T-helper 1 cell treated with Interleukin-12 subunit alpha and Interleukin-12 subunit beta and Interleukin-4 antibody, amounts not matched to agents 30 ng/mL and 1 ng/mL, for 36 hours (primary cell): Measurements from ENCODE around the gene TRIM4. TPM values are rescaled to one million over a fixed set of nuclear protein-coding genes. Genes with fewer than 3 reads are reported as not detected.
"Not testable (repeated sequence)": the region's sequence is repeated elsewhere in the genome, so short reads cannot be mapped to it uniquely, and the experiment has no call there.

Source experiments
- intact Hi-C: fragments of 100-400 bp; cut with micrococcal nuclease; formaldehyde crosslinking; loops from one replicate; pipeline ENCODE4 v1.15.1; 2024
- total RNA-seq: library from RNA; stranded (reverse); gene quantifications from 2 replicates; pipeline ENCODE4 v1.2.3, GENCODE V29; 2022

The TRIM4 gene, protein sequence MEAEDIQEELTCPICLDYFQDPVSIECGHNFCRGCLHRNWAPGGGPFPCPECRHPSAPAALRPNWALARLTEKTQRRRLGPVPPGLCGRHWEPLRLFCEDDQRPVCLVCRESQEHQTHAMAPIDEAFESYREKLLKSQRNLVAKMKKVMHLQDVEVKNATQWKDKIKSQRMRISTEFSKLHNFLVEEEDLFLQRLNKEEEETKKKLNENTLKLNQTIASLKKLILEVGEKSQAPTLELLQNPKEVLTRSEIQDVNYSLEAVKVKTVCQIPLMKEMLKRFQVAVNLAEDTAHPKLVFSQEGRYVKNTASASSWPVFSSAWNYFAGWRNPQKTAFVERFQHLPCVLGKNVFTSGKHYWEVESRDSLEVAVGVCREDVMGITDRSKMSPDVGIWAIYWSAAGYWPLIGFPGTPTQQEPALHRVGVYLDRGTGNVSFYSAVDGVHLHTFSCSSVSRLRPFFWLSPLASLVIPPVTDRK
- 29.2 and 29.7 TPM in 2 replicates for total RNA-seq

DNA sequence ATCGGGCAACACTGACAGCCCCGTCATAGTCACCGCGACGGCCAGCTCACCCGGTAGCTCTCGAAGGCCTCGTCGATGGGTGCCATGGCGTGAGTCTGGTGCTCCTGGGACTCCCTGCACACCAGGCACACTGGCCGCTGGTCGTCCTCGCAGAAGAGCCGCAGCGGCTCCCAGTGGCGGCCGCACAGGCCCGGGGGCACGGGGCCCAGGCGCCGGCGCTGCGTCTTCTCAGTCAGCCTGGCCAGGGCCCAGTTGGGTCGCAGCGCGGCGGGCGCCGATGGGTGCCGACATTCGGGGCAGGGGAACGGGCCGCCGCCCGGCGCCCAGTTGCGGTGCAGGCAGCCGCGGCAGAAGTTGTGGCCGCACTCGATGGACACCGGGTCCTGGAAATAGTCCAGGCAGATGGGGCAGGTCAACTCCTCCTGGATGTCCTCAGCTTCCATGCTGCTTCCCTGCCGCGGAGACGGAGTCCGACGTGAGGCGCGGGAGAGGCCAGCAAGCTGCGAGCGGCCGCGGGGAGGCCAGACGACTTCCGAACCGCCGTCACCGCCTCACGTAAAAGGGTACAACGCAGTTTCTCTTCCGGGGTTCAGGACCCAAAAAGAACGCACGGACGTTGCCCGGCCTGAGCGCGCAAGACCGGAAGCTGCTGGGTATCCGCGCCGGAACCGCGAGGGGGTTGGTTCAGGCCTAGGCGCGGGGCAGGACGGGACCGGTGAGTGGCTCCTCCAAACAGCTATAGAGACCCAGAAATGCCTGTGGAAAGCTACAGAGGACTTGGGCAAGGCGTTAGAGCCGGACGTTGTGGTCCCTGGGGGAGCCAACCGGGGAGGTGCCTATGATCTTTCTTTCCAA is at the start of gene TRIM4:
Gene TRIM4 (minus strand): TSS at position 572 of the 855 bp plus-strand sequence. CDS start 129 bp downstream, at position 443.
- intact Hi-C loops, result loop anchor here (1.0 to 10.0 kb wide), 11 partner anchors 96 to 958 kb away; partner anchors contain the start of genes CNPY4, FAM200A, GIGYF1 and SRRT

DNA sequence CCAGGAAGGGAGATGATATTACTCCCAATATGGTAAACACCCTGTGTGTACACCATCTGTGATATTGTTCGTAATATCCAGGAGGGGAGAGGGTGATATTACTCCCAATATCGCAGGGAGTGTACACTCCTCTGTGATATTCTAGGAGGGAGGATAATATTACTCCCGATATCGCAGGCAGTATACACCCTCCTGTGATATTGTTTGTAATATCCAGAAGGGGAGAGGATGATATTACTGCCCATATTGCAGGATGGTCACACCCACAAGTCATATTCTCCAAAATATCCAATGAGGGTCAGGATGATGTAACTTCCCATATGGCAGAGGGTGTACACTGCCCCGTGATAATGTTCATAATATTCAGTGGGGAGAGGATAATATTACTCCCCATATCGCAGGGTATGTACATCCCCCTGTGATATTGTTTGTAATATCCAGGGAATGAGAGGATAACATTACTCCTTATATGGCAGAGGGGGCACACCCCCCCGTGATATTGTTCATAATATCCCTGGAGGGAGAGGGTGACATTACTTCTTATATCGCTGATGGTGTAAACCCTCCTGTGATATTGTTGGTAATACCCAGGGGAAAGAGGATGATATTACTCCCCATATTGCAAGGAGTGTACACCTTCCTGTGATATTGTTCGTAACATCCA is 39.4 kb upstream of the TRIM4 start:
- intact Hi-C loops, result no loop called here

DNA sequence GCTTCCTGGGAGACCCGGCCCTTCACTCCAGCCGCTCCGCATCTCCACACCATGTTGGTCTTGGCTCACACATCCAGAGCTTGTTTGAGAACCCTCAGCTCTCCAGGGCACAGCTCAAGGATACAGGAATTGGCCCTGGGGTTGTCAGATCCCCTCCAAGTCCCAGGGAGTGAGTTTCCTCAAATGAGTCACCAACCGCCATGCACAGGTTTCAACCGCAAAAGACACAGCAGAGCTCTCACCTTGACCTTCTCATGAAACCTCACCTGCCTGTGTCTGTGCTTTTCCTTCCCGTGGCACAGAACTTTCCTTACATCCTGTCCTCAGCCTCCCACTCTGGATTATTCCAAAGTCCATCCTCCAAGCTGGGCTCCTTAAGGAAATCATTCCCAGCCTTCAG is 35.9 kb upstream of the TRIM4 start:
- intact Hi-C loops, result no loop called here

DNA sequence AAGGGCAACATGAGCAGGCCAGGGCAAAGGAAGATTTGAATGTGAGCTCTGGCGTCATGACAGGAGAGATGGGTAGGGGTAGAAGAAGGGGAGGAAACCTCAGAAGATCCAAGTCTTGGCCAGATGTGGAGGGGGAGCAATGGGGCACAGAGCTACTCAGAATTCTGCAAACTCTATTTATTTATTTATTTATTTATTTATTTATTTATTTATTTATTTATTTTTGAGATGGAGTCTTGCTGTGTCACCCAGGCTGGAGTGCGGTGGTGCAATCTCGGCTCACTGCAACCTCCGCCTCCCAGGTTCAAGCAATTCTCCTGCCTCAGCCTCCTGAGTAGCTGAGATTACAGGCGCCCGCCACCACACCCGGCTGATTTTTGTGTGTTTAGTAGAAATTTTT is 35.3 kb upstream of the TRIM4 start:
- intact Hi-C loops, result not testable (repeated sequence)

DNA sequence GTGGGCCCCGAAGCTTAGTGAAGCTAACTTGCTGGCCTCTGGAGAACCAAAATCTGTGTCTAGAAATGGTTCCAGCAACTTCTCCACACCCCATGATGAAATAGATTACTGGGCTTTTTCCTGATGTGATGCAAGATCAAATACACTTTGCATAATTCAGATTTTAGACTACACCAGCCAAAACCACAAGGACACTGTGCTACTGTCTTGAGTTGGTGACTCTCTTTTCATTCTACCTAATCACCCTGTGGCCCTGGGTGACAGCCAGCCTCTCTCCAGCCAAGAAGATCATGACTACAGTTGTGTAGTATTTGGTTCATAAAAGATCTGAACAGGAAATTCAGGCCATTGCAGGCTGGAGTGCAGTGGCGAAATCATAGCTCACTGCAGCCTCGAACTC is 34.3 kb upstream of the TRIM4 start:
- intact Hi-C loops, result no loop called here

DNA sequence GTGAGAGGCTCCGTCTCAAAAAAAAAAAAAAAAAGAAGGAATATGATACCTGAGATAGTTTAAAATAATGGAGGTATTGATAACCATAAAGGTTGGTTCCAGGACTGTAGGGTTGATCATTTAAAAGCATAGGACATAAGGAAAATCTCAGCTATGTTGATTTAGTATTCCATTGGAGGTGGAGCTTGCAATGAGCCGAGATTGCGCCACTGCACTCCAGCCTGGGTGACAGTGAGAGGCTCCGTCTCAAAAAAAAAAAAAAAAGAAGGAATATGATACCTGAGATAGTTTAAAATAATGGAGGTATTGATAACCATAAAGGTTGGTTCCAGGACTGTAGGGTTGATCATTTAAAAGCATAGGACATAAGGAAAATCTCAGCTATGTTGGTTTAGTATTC is 33.3 kb upstream of the TRIM4 start:
- intact Hi-C loops, result not testable (repeated sequence)

DNA sequence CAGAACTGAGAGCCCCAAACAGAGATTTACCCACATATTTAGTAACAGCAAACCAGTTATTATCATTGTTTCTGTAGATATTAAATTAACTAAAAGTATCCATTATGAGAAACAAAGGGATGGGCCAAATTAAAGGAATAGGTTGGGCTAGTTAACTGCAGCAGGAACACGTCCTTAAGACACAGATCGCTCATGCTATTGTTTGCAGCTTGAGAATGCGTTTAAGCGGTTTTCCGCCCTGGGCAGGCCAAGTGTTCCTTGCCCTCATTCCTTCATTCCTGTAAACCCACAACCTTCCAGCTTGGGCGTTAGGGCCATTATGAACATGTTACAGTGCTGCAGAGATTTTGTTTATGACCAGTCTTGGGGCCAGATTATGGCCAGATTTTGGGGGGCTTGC is 31.5 kb upstream of the TRIM4 start:
- intact Hi-C loops, result not testable (repeated sequence)

DNA sequence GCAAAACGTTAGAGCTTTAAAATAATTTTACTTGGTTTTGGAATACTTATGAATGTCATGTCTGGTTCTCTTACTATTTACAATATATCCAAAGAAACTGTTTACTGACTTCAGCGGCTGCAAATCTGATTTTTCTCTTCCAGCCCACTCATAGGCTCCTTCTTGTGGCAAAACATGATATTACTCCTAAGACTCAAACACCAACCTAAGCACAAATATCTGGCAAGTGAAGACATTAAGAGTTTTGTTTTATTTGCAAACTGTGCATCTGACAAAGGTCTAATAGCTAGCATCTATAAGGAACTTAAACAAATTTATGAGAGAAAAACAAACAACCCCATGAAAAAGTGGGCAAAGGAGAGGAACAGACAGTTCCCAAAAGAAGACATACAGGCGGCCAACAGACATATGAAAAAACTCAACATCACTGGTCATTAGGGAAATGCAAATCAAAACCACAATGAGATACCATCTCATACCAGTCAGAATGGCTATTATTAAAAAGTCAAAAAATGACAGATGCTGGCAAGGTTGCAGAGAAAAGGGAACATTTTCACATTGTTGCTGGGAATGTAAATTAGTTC is 30.4 kb upstream of the TRIM4 start:
- intact Hi-C loops, result loop anchor here (1.0 kb wide), 1 partner anchor 36 kb away; no protein-coding TSS in a partner anchor

DNA sequence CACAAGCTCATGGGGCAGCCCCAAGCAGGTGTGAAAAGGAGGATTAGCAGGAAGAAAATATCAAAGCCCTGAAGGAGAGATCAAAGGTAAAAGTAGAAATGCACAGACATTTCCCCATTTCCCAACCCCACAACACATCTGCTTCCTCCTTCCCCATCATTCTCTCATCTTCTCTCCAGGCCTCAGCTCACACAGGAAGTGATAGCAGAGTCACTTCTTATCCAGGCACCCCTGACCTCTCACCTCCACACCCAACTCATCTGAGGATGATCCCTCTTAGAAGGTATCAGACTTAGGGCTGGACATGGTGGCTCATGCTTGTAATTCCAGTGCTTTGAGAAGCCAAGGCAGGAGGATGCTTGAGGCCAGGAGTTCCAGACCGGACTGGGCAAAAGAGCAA is 28.3 kb upstream of the TRIM4 start:
- intact Hi-C loops, result no loop called here

DNA sequence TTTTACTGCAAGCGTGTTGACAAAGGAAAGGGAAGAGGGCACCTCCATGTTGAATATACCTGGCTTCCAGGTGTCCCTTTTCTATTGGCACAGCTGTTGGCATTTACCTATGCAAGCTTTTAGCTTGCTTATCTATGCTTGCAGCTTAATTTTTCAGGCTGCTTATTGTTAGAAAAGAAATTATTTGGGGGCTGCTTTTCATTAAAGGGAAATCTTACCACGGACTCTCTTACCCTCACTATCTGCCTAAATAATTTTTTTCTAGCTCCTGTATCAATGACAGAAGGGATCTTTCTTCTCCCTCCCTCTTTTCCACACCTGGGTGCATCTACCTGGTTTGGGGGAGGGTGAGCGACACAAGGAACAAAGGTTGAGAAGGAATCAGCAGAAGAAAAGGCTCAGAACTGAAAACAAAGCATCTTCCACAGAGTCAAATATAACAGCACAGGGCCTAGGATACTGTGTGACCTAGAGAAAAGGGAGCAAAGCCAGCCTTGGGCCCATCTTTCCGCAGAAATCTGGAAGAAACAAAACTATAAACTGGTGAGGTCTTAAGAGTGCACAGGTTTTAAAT is 25.3 kb upstream of the TRIM4 start:
- intact Hi-C loops, result no loop called here

DNA sequence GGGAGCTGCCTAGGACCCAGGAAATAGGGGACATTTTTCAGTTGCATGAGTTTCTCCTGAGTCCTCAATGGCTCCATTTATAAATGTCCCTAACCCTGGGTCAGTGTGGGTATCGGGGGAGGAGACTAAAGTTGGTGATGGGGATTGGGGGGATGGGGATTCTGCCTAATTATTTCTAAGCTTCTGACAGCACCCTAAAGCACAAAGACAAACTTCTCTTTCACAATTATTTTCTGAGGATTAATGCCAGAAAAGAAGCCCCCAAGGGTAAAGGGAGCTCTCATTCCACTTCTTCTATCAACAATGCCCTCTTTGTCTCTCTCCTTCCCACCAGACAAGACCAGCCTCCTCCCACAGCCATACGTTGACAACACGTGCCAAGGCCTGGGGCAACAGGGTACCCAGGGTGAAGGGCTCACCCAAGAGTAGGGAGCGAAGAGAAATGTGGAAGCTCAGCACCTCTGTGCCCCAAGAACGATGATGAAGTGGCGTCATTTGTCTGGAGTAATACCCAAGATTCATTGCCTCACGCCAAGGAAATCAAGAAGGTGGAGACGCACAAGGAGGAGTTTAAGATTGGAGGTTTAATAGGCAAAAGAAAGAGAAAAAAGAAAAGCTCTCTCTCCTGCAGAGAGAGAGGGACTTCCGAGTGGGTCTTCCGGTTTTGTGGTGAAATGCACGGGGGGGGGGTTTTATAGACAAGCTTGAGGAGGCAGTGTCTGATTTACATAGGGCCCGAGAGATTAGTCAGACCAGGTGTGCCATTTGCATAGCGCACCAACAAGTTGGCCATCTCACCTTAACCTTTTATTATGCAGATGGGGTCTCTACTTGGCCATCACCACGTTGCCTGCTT is 24.5 kb upstream of the TRIM4 start:
- intact Hi-C loops, result no loop called here

DNA sequence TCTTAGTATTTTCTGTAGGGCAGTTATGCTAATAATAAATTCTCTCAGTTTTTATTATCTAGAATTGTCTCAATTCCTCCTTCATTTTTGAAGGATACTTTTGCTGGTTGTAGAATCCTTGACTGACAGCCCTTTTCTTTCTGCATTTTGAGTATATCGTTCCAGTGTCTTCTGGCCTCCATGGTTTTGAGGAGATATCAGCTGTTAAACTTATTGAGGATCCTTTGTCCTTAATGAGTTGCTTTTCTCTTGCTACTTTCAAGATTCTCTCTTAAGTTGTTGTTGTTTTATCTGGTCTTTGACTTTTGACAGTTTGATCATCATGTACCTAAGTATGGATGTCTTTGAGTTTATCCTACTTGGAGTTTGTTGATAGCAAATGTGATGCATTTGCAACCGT is 19.0 kb upstream of the TRIM4 start:
- intact Hi-C loops, result no loop called here

DNA sequence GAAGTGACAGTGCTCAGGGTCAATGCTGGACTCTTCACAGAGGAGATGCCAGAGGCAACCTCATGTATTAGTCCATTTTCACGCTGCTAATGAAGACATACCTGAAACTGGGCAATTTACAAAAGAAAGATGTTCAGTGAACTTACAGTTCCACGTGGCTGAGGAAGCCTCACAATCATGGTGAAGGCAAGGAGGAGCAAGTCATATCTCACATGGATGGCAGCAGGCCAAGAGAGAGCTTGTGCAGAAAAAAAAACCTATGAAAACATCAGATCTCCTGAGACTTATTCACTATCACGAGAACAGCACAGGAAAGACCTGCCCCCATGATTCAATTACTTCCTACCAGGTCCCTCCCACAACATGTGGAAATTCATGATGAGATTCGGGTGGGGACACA is 15.7 kb upstream of the TRIM4 start:
- intact Hi-C loops, result not testable (repeated sequence)

DNA sequence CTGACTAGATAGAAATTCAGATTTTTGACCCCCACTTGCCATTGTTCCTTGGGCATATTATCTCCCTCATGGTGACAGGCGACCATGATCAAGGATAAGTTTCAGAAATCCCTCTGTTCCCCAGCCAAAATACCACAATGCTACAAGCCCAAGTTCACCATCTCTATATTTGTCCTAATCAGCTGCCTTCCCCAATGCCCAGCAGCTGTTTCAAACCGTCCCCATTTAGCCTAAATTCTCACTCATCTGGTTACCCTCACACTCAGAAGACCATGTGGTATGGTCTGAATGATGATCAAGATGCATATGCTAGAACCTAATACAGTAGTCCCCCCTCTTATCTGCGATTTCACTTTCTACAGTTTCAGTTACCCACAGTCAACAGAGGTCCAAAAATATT is 11.0 kb upstream of the TRIM4 start:
- intact Hi-C loops, result no loop called here

DNA sequence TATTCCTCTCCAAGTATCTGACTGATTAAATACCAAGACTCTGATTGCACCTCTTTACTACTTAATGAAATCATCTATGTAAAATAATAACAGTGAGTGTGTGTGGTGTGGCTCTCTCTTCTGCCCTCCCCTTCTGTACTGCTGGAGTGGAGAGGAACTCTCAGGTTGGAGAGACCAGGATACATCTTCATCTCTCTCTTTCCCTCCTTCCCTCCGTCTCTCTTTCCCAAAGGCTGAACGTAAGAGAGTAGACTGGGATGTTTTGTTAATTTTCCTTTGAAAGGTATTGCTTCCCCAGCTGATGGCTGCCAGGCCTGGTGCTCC is 10.4 kb upstream of the TRIM4 start:
- intact Hi-C loops, result no loop called here

DNA sequence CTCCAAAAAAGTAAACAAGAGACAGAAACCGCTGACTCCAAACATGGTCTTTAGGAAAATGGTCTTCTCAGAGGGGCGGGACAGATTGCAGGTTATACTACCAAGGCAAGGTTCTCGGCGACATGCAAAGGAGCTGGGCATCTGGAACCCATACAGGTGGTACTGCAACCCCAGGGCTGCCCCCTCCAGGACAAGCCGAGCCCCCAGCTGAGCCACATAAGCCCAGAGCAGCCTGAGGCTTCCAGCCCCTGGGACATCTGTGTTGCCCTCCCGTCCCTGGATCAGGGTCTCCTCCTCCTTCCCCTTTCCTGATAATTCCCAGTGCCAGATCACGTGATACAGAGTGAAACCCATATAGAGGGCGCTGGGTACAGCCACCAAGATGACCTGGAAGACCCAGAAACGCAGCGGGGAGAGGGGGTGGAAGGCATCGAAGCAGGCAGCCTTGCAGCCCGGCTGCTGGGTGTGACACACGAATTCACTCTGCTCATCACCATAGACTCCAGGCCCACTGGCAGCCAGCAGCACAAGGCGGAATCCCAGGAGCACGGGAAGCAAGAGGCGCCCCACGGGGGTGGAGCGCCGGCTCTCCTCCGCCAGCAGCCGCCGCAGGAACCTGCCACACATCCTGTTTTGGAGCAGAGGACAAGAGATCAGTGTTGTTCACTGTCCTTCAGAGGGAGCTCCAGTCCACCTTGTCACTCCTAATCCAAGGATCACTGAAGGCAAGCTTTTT is 9.8 kb upstream of the TRIM4 start, which contains the start of gene GJC3:
Gene GJC3 (minus strand): TSS at position 627 of the 736 bp plus-strand sequence. CDS start 0 bp downstream, at position 627.
- intact Hi-C loops, result no loop called here

DNA sequence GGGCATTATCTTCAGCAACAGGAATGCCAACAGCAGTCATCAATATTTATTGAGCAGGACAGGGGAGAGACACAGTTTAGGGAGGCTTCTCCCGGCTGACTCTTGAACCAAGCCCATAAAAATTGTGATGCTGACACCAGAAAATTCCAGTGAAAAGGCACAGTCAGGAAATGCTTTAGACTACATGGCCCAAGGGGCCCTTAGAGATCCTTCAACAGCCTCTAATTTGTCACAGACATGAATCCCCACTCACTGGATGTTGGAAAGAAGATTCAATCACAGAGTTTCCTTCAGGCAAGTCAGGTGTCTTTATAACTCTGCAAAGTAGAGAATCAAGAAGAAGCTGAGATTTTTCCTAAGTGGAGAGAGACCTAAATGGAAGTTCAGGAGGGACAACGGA is 8.9 kb upstream of the TRIM4 start:
- intact Hi-C loops, result no loop called here

DNA sequence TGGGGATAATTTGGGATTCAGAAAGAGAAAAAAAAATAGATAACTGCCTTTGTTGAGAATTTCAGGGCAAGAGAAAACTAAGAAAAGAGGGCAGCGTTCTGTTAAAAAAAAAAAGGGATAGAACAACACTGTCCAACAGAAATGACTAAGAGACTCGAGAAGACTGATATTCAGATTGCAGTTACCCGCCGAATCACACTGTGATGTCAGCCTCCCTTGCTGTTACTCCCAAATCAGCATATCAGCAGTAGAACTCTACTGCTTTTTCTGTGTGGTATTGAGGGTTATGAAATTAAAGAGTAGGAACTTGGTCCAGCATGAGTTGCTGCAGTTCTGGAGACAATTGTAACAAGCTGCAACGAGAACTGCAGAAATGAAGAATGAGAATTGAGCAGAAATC is 8.2 kb upstream of the TRIM4 start:
- intact Hi-C loops, result no loop called here

DNA sequence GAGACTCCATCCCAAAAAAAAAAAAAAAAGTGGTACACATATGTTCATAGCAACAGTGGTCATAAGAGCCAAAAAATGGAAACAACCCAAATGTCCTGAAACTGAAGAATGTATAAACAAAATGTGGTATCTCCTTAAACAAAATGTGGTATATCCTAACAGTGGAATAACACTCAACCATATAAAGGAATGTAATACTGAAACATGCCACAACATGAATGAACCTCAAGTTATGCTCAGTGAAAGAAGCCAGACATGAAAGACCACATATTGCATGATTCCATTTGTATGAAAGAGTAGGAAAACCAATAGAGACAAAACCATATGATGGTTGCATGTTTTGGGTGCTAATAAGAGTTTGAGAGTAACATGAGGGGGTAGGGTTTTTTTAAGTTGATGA is 7.0 kb upstream of the TRIM4 start:
- intact Hi-C loops, result no loop called here
